IPS-18a (cell line): Measurements from ENCODE around the gene CCDC195.

ENCODE experiments used
- H3K27ac ChIP-seq: one replicate; pipeline ENCODE4 v1.5.1; 2013; ENCODE audit warnings: low read length
- H3K27me3 ChIP-seq: one replicate; pipeline ENCODE4 v1.6.1; 2013; ENCODE audit warnings: mild to moderate bottlenecking, low read length; ENCODE audit not compliant: control insufficient read depth, insufficient read depth
- H3K36me3 ChIP-seq: one replicate; pipeline ENCODE4 v1.6.1; 2013; ENCODE audit warnings: low read depth, low read length; ENCODE audit not compliant: control insufficient read depth
- H3K4me1 ChIP-seq: one replicate; pipeline ENCODE4 v1.6.1; 2013; ENCODE audit warnings: low read depth, low read length; ENCODE audit not compliant: control insufficient read depth
- H3K4me3 ChIP-seq: one replicate; pipeline ENCODE4 v1.5.1; 2013; ENCODE audit warnings: low read length
- H3K9ac ChIP-seq: one replicate; pipeline ENCODE4 v1.6.1; 2013; ENCODE audit warnings: mild to moderate bottlenecking, low read length, moderate library complexity
- H3K9me3 ChIP-seq: one replicate; pipeline ENCODE4 v1.6.1; 2013; ENCODE audit warnings: low read depth, low read length; ENCODE audit not compliant: control insufficient read depth

Gene CCDC195, protein sequence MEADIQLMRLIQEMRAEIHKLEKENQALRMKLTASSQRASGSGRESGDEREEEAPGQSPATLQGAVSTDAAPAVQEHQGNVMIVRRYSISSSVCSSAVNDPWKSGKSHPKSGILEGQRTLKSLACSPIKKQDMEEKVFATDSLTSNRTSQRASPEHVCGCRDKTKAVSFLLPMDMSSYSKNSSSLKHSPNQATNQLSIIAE

DNA sequence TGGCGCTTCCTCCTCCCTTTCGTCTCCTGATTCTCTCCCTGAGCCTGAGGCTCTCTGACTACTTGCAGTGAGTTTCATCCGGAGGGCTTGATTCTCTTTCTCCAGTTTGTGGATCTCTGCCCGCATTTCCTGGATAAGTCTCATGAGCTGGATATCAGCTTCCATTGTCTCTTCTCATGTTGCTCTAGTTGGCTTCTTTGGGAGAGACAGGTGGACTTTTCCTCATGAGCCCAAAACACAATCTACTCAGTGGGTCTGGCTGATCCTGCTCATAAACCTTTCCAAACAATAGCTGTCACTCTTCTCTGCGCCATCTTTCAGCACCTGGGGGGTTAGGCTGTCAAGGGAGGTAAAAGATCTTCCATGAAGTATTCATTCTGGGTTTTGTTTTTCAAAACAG is at the start of gene CCDC195:
Gene CCDC195 (minus strand): TSS at position 165 of the 400 bp plus-strand sequence. CDS start 0 bp downstream, at position 165.
- no peaks in the 10 kb centered on the region for H3K36me3 ChIP-seq
- no peak within 1 kb of the TSS for H3K9ac ChIP-seq
- H3K27ac ChIP-seq: no peak within 1 kb of the TSS
- no peak within 1 kb of the TSS for H3K4me3 ChIP-seq
- no peaks in the 10 kb centered on the region for H3K27me3 ChIP-seq
- no peaks in the 10 kb centered on the region for H3K9me3 ChIP-seq
- no peaks in the 10 kb centered on the region for H3K4me1 ChIP-seq

DNA sequence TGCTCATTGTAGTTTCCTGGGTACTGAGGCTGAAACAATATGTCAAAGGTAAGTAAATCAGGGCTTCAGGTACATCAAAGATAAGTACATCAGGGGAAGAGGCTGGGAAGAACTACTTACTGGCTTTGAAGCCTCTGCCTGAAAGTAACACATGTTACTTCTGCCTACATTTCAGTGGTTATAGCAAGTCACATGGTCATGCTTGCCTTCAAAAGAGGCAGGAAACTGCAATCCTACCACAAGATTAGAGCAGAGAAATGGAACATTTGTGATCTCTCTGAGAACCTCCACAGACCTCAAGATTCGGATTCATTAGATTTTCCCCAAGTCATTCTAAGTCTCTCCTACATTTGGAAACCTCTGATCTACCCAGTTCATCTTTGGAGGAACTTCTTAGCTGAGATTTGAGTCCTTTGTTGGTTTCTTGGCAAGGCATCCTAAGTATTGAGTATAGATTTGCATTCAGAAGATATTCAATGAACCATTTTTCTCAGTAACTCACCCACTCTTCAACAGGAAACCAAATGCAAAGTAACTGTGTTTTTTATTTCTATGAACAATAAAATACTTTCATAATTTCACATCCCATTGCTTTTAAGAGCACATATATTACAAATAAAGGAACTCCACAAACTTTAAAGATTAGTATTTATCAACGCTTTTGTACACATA is 48.5 kb upstream of the CCDC195 start:
- H3K4me1 ChIP-seq: no peaks in the 10 kb centered on the region
- no peak overlapping the region for H3K4me3 ChIP-seq
- no peak overlapping the region for H3K27ac ChIP-seq
- H3K9ac ChIP-seq: no peak overlapping the region
- no peaks in the 10 kb centered on the region for H3K36me3 ChIP-seq
- H3K27me3 ChIP-seq: no peaks in the 10 kb centered on the region
- H3K9me3 ChIP-seq: peaks cover 1% of the 10 kb centered on the region

GRCh38 chr2:224757934-224758548 is 41.9 kb upstream of the CCDC195 start:
- Histone ChIP-seq H3K27ac (no peak overlapping the region), H3K4me1 (no peaks in the 10 kb centered on the region), H3K9ac (no peak overlapping the region), H3K4me3 (no peak overlapping the region), H3K27me3 (no peaks in the 10 kb centered on the region), H3K9me3 (peaks cover 22% of the 10 kb centered on the region), H3K36me3 (no peaks in the 10 kb centered on the region)

GRCh38 chr2:224753743-224754540 is 37.8 kb upstream of the CCDC195 start:
- Histone ChIP-seq H3K4me3 (no peak overlapping the region), H3K36me3 (no peaks in the 10 kb centered on the region), H3K9ac (no peak overlapping the region), H3K27me3 (no peaks in the 10 kb centered on the region), H3K9me3 (peaks cover 14% of the 10 kb centered on the region), H3K27ac (no peak overlapping the region), H3K4me1 (no peaks in the 10 kb centered on the region)

DNA sequence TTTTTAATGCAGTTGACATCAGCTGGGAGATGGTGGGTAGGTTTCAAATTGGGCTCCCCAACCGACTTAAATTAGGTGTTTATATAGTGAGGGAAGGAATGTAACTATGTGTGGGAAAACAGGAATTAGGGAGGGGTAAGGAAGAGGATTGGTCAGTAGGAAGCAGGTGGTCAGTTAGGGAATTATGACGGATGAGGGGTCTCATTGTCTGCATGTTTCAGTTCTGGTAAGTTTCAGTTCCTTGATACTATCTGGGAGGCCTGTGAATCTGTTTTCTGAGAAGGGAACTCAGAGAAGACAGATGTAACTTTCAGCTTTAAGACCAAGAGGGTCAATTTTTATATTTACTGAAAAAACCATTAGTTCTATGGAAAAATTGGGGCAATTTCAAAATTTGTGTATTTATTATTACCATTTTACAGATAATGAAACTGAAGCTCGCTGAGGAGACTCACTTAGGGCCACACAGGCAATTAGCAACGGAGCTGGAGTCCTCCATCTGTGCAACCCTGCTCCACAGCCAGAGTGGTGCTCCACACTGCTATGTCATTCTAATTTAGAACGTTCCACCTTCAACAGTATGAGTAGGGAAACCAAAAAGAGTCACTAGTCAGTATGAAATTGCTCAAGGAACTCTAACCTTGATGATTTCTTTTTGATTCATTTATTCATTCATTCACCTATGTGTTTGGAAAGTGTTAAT is 36.0 kb upstream of the CCDC195 start:
- Histone ChIP-seq H3K4me1 (no peaks in the 10 kb centered on the region), H3K4me3 (no peak overlapping the region)

DNA sequence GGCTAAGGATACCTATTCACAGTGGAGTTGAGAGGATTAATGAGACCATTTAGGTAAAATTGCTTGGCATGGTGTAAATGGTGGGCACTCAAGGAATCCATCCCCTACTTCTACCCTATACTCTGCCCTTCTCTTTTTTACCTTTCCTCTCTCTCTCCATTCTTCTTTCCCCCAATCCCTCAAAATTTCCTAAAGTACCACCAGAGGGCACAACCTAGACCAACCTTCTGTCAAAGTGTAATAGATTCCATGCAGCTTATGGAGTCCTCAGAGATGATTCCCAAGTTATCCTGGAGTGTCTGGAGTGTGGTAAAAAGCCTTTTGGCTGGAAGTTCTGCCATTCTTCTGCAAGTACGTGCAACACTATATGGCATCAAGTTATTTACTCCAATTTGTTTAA is 33.0 kb upstream of the CCDC195 start:
- Histone ChIP-seq H3K4me3 (no peak overlapping the region), H3K36me3 (no peaks in the 10 kb centered on the region), H3K4me1 (no peaks in the 10 kb centered on the region), H3K9me3 (no peaks in the 10 kb centered on the region), H3K9ac (no peak overlapping the region), H3K27ac (no peak overlapping the region), H3K27me3 (no peaks in the 10 kb centered on the region)

More for the DNA sequence above, 36.0 kb upstream of the CCDC195 start:
- Histone ChIP-seq H3K27me3 (no peaks in the 10 kb centered on the region), H3K36me3 (no peaks in the 10 kb centered on the region), H3K9me3 (peaks cover 2% of the 10 kb centered on the region), H3K9ac (no peak overlapping the region), H3K27ac (no peak overlapping the region)

- no peak overlapping the region for H3K27ac ChIP-seq
- H3K36me3 ChIP-seq: no peaks in the 10 kb centered on the region
- H3K9me3 ChIP-seq: no peaks in the 10 kb centered on the region
- H3K4me1 ChIP-seq: no peaks in the 10 kb centered on the region
- H3K9ac ChIP-seq: no peak overlapping the region
- H3K4me3 ChIP-seq: no peak overlapping the region
- no peaks in the 10 kb centered on the region for H3K27me3 ChIP-seq
Measured at GRCh38 chr2:224747765-224748164, 31.6 kb upstream of the CCDC195 start.

- H3K27me3 ChIP-seq: no peaks in the 10 kb centered on the region
- no peak overlapping the region for H3K4me3 ChIP-seq
- peaks cover 9% of the 10 kb centered on the region for H3K9me3 ChIP-seq
Measured at GRCh38 chr2:224736227-224736626, 20.1 kb upstream of the CCDC195 start.

GRCh38 chr2:224734949-224735348 is 18.8 kb upstream of the CCDC195 start:
- H3K27me3 ChIP-seq: no peaks in the 10 kb centered on the region
- H3K27ac ChIP-seq: no peak overlapping the region
- no peaks in the 10 kb centered on the region for H3K36me3 ChIP-seq
- peaks cover 9% of the 10 kb centered on the region for H3K9me3 ChIP-seq
- H3K4me1 ChIP-seq: no peaks in the 10 kb centered on the region
- no peak overlapping the region for H3K4me3 ChIP-seq
- H3K9ac ChIP-seq: no peak overlapping the region

More at GRCh38 chr2:224736227-224736626, 20.1 kb upstream of the CCDC195 start:
- Histone ChIP-seq H3K4me1 (no peaks in the 10 kb centered on the region), H3K9ac (no peak overlapping the region), H3K36me3 (no peaks in the 10 kb centered on the region), H3K27ac (no peak overlapping the region)

DNA sequence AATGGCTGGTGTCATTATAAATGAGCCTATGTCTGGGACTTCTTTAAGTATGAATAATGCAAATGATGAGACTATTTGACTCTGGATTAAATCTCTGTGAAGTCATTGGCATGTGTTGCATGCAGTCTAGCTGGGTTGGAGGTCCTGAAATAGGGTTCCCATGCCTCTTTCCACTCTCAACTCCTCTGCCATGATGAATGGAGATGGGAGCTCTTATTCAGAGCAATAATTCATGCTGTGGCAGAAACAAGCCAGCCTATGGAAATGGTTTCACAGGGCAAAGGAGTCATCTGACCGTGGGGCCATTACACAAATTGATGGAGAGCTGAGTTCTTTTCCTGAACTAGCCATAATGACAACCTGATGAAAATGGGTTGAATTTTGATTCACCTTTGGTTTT is 15.5 kb upstream of the CCDC195 start:
- Histone ChIP-seq H3K9me3 (peaks cover 6% of the 10 kb centered on the region), H3K27ac (no peak overlapping the region), H3K4me3 (no peak overlapping the region), H3K27me3 (no peaks in the 10 kb centered on the region), H3K9ac (no peak overlapping the region), H3K36me3 (no peaks in the 10 kb centered on the region), H3K4me1 (no peaks in the 10 kb centered on the region)

GRCh38 chr2:224729435-224729834 is 13.3 kb upstream of the CCDC195 start:
- H3K36me3 ChIP-seq: no peaks in the 10 kb centered on the region
- no peaks in the 10 kb centered on the region for H3K27me3 ChIP-seq
- H3K9ac ChIP-seq: no peak overlapping the region
- H3K4me3 ChIP-seq: no peak overlapping the region
- no peaks in the 10 kb centered on the region for H3K9me3 ChIP-seq
- H3K27ac ChIP-seq: no peak overlapping the region
- H3K4me1 ChIP-seq: no peaks in the 10 kb centered on the region
